ENCODE data around the gene RAI2.

DNA sequence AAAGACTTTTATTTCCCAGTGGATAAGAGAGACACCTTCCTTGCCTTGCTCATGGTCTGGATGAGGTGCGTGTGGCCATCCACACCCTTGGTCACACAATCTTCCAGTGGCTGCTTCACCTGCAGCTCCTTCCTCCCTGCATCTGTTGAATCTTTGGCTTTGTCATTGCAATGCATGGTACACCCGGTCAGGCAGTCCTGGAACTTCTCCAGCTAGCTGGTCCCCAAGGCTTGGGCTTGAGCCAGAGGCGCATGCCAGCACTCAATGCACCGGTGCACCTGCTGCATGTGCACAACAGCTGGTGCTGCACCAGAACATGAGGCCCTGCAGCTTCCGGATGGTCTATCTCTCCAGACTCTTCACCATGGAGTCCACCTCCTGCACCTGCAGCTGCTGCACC is 92.1 kb downstream of the RAI2 start:
- TF ChIP-seq POLR2AphosphoS5 (IDR thresholded peaks at IDR 0.05; ENCODE audit: low read depth, low read length), result no peak
- TF ChIP-seq POLR2A (IDR thresholded peaks at IDR 0.05; ENCODE audit: low read depth, low read length), result no peak

Measured in GM12892 (cell line).